SU-DHL-6 (cell line): Measurements from ENCODE around the gene ASXL1.

Source experiments
- EZH2phosphoT487 ChIP-seq: fragments of 200-600 bp; sonication (generic), shearing (Covaris generic); conservative IDR thresholded peaks from 2 replicates; pipeline ENCODE4 v1.6.1; 2018; ENCODE audit warnings: mild to moderate bottlenecking, antibody characterized with exemption, low read length, moderate library complexity, mixed read lengths
- TF ChIP-seq, protein P1 (sequence below): fragments of 200-600 bp; sonication (generic); IDR thresholded peaks from one replicate; pipeline ENCODE4 v1.5.1; 2017; ENCODE audit warnings: antibody characterized with exemption, mild to moderate bottlenecking, low read length, moderate library complexity; ENCODE audit not compliant: insufficient read depth, poor library complexity, severe bottlenecking

DNA sequence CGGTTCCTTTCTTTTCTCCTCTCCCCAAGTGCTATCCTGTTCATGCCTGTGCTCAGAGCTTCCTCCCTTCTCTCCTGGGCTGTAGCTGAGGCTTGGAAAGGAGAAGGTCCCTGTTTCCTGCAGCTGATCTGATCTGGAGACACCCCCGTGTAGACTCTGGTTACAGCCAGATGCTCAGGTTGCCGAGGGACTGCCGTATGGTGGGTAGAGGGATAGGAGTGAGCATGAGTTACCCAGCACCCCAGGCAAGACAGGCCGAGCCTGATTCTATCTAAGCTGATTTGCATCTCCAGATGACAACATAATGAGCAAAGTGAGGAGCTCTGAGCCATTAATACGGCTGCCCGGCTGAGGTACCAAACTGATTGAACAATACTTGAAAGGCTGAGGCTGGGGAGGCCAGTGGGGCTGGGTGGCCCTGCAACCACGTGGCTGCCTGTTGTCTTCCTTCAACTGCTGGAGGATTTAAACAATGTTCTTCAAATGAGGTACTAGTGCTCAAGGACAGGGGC is 91.8 kb downstream of the ASXL1 start:
- TF ChIP-seq, protein P1, sequence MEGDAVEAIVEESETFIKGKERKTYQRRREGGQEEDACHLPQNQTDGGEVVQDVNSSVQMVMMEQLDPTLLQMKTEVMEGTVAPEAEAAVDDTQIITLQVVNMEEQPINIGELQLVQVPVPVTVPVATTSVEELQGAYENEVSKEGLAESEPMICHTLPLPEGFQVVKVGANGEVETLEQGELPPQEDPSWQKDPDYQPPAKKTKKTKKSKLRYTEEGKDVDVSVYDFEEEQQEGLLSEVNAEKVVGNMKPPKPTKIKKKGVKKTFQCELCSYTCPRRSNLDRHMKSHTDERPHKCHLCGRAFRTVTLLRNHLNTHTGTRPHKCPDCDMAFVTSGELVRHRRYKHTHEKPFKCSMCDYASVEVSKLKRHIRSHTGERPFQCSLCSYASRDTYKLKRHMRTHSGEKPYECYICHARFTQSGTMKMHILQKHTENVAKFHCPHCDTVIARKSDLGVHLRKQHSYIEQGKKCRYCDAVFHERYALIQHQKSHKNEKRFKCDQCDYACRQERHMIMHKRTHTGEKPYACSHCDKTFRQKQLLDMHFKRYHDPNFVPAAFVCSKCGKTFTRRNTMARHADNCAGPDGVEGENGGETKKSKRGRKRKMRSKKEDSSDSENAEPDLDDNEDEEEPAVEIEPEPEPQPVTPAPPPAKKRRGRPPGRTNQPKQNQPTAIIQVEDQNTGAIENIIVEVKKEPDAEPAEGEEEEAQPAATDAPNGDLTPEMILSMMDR, result no peak
- no peak for TF ChIP-seq EZH2phosphoT487
